ENCODE measurements around the gene CARD16. TPM values are rescaled to one million over a fixed set of nuclear protein-coding genes. Genes with fewer than 3 reads are reported as not detected.
"Not testable (repeated sequence)": the region's sequence is repeated elsewhere in the genome, so short reads cannot be mapped to it uniquely, and the experiment has no call there.

Gene CARD16
- total RNA-seq, 1 experiment from 2014 or later: not detected

DNA sequence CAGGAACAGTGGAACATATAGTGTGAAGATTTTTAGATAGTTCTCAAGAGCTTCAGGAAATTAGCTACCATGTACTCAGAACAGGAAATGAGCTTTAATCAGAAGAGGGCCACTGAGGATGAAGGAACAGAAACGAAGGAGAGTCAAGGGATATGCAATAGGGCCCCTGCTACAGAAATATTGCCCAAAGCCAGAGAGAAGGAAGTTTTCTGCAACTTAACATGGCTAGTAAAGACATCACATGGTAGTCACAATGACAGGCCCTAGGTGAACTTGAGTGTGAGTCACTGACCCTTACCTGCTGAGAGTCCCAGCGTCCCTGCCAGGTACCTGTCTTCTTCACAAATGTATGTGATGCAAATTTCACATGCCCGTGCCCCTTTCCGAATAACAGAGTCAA lies 25.2 kb upstream of the CARD16 start:
- H3K9ac ChIP-seq (ENCODE audit: extremely low read depth, insufficient read length, low read length): no peak overlapping the region
- TF ChIP-seq, protein P1, sequence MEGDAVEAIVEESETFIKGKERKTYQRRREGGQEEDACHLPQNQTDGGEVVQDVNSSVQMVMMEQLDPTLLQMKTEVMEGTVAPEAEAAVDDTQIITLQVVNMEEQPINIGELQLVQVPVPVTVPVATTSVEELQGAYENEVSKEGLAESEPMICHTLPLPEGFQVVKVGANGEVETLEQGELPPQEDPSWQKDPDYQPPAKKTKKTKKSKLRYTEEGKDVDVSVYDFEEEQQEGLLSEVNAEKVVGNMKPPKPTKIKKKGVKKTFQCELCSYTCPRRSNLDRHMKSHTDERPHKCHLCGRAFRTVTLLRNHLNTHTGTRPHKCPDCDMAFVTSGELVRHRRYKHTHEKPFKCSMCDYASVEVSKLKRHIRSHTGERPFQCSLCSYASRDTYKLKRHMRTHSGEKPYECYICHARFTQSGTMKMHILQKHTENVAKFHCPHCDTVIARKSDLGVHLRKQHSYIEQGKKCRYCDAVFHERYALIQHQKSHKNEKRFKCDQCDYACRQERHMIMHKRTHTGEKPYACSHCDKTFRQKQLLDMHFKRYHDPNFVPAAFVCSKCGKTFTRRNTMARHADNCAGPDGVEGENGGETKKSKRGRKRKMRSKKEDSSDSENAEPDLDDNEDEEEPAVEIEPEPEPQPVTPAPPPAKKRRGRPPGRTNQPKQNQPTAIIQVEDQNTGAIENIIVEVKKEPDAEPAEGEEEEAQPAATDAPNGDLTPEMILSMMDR (conservative IDR thresholded peaks at IDR 0.05): no peak
- H2BK12ac ChIP-seq (ENCODE audit: insufficient read length, low read depth, low read length): no peak overlapping the region
- no peak overlapping the region for H3K18ac ChIP-seq (ENCODE audit: insufficient read length, low read depth, low read length)
- H3K4ac ChIP-seq (ENCODE audit: low read depth, low read length): no peak overlapping the region
- no peak overlapping the region for H2BK20ac ChIP-seq (ENCODE audit: low read depth, low read length, poor library complexity, severe bottlenecking)
- H3K4me2 ChIP-seq (ENCODE audit: insufficient read depth, insufficient read length, low read length): no peak overlapping the region
- no peak overlapping the region for H2AK5ac ChIP-seq (ENCODE audit: insufficient read length, low read length)
- no peak overlapping the region for H4K91ac ChIP-seq (ENCODE audit: insufficient read length, low read depth, low read length)
- H3K27me3 ChIP-seq (ENCODE audit: insufficient read depth, low read length): no peaks in the 10 kb centered on the region
- H3K79me1 ChIP-seq (ENCODE audit: insufficient read depth, low read depth, low read length, poor library complexity, severe bottlenecking): no peaks in the 10 kb centered on the region
- H4K5ac ChIP-seq (ENCODE audit: insufficient read length, low read depth, low read length): no peak overlapping the region
- Mint-ChIP-seq H3K36me3 (ENCODE audit: insufficient read depth in 1 of 3, low read depth in 3 of 3) (no peaks in the 10 kb centered on the region), H3K4me3 (no peak overlapping the region), H3K27me3 (ENCODE audit: low read depth) (no peaks in the 10 kb centered on the region), H3K27ac (no peak overlapping the region), H3K4me1 (peaks cover 0 to 7% of the 10 kb centered on the region in 2 experiments; a peak in 2 of 4 replicates), H3K9me3 (no peaks in the 10 kb centered on the region)
- H3K56ac ChIP-seq (ENCODE audit: insufficient read length, low read depth, low read length): no peak overlapping the region
- no peak overlapping the region for H3K23ac ChIP-seq (ENCODE audit: insufficient read length, low read depth, low read length)
- no CpG with 5 or more reads among the region's 4 CpGs for WGBS (ENCODE audit: extremely low coverage, insufficient read length, low lambda C conversion rate)
- DNase-seq: no peak
- no peak overlapping the region for H2AFZ ChIP-seq (ENCODE audit: low read length)
- no peaks in the 10 kb centered on the region for H4K20me1 ChIP-seq (ENCODE audit: control insufficient read depth, insufficient read depth, insufficient read length)
- H3K79me2 ChIP-seq (ENCODE audit: insufficient read depth, low read length): no peaks in the 10 kb centered on the region
- H3K27ac ChIP-seq (ENCODE audit: insufficient read length, low read depth, low read length): no peak overlapping the region
- H3K23me2 ChIP-seq (ENCODE audit: insufficient read length, low read depth, low read length, poor library complexity, severe bottlenecking): no peaks in the 10 kb centered on the region
- no peak overlapping the region for H2BK120ac ChIP-seq (ENCODE audit: low read depth, low read length, poor library complexity, severe bottlenecking)
- H3T11ph ChIP-seq (ENCODE audit: low read length): no peak overlapping the region
- no peak overlapping the region for H3K14ac ChIP-seq (ENCODE audit: insufficient read depth, low read length)
- H2BK15ac ChIP-seq (ENCODE audit: low read depth, low read length): no peak overlapping the region
- no peaks in the 10 kb centered on the region for H3K9me3 ChIP-seq (ENCODE audit: control insufficient read depth, low read depth, low read length)
- H4K8ac ChIP-seq (replicated peaks; ENCODE audit: insufficient read length, low read depth, low read length): no peak overlapping the region
- H2BK5ac ChIP-seq (ENCODE audit: insufficient read length, low read length): no peak overlapping the region
- H3K4me1 ChIP-seq (ENCODE audit: insufficient read depth, low read length): no peaks in the 10 kb centered on the region

DNA sequence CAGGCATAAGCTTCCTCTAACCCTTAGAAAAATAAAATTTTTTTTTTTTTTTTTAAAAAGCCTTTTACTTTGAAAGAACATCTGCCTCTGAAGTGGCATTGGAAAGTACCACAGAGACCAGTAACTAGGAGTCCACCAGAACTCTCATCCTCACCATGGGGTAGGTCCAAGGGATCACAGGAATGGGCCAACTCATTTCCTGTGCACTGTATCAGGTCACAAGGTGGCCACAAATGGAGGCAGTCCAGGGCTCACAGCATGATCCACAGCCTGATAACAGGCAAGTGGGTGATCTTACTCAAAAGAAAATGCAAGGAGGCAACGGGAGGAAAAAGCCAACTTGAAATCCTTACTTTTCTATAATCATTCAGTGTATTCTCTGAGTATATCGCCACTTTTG lies 24.6 kb upstream of the CARD16 start:
- H3K4me3 Mint-ChIP-seq: not testable (repeated sequence)

More for the DNA sequence above, 24.6 kb upstream of the CARD16 start:
- not testable (repeated sequence) for H3K79me1 ChIP-seq (ENCODE audit: insufficient read depth, low read depth, low read length, poor library complexity, severe bottlenecking); H4K91ac ChIP-seq (ENCODE audit: insufficient read length, low read depth, low read length); H2BK5ac ChIP-seq (ENCODE audit: insufficient read length, low read length); H3K9me3 Mint-ChIP-seq; H3K23me2 ChIP-seq (ENCODE audit: insufficient read length, low read depth, low read length, poor library complexity, severe bottlenecking); H3T11ph ChIP-seq (ENCODE audit: low read length); H3K4me1 Mint-ChIP-seq; H3K79me2 ChIP-seq (ENCODE audit: insufficient read depth, low read length); H3K27ac ChIP-seq (ENCODE audit: insufficient read length, low read depth, low read length); H4K20me1 ChIP-seq (ENCODE audit: control insufficient read depth, insufficient read depth, insufficient read length); H3K27me3 Mint-ChIP-seq (ENCODE audit: low read depth); H3K27me3 ChIP-seq (ENCODE audit: insufficient read depth, low read length); H3K9ac ChIP-seq (ENCODE audit: extremely low read depth, insufficient read length, low read length); H3K36me3 Mint-ChIP-seq (ENCODE audit: insufficient read depth in 1 of 3, low read depth in 3 of 3); H4K5ac ChIP-seq (ENCODE audit: insufficient read length, low read depth, low read length); H2BK12ac ChIP-seq (ENCODE audit: insufficient read length, low read depth, low read length); H3K4me2 ChIP-seq (ENCODE audit: insufficient read depth, insufficient read length, low read length); H2BK20ac ChIP-seq (ENCODE audit: low read depth, low read length, poor library complexity, severe bottlenecking); H3K23ac ChIP-seq (ENCODE audit: insufficient read length, low read depth, low read length); H2BK120ac ChIP-seq (ENCODE audit: low read depth, low read length, poor library complexity, severe bottlenecking); H2AK5ac ChIP-seq (ENCODE audit: insufficient read length, low read length); H3K27ac Mint-ChIP-seq; H2AFZ ChIP-seq (ENCODE audit: low read length); H3K4ac ChIP-seq (ENCODE audit: low read depth, low read length); H3K18ac ChIP-seq (ENCODE audit: insufficient read length, low read depth, low read length); H2BK15ac ChIP-seq (ENCODE audit: low read depth, low read length); H3K4me1 ChIP-seq (ENCODE audit: insufficient read depth, low read length); H3K56ac ChIP-seq (ENCODE audit: insufficient read length, low read depth, low read length); H4K8ac ChIP-seq (replicated peaks; ENCODE audit: insufficient read length, low read depth, low read length); H3K9me3 ChIP-seq (ENCODE audit: control insufficient read depth, low read depth, low read length); H3K14ac ChIP-seq (ENCODE audit: insufficient read depth, low read length); DNase-seq
- WGBS (ENCODE audit: extremely low coverage, insufficient read length, low lambda C conversion rate): no CpG with 5 or more reads among the region's 2 CpGs

Measured in H9 (cell line).